A549 (cell line): ENCODE results near the gene KYNU. TPM values are rescaled to one million over a fixed set of nuclear protein-coding genes. Genes with fewer than 3 reads are reported as not detected.
A peak's percentile ranks its signal among the peaks of the same experiment; 100 is the strongest.

ENCODE experiments used
- ATAC-seq, 2 experiments: fragments of 200-7000 bp in 1 of 2; fragments of >200 bp in 1 of 2; cut with Nextera tagmentation in 1 of 2; cut with Tn5 transposase in 1 of 2; 3 replicates each; pipeline versions ENCODE4 v1.8.0 to v1.9.1; 2018 to 2020; ENCODE audit warnings: mild to moderate bottlenecking in 1 of 2, moderate library complexity in 1 of 2
- CTCF ChIA-PET: fragments of 300-600 bp; sonication (Branson Sonifier 250); formaldehyde crosslinking; extraction: SDS; loops from one replicate; lab custom pipeline; 2021; ENCODE audit warnings: antibody characterized with exemption, inconsistent platforms; lab: Yijun Ruan, JAX
- POLR2A ChIA-PET: fragments of 350-600 bp; formaldehyde crosslinking; extraction: SDS; loops from one replicate; lab custom pipeline; 2021; ENCODE audit warnings: antibody characterized with exemption, inconsistent platforms; lab: Yijun Ruan, JAX
- DNase-seq, 2 experiments: peaks; one replicate each; pipeline versions ENCODE4 v3.0.0 to v3.0.0-alpha.2; 2011 to 2016; ENCODE audit warnings: low read depth in 1 of 2, low spot score in 1 of 2
- FAIRE-seq: peaks from 2 replicates; lab custom pipeline; 2011; peaks lifted over from hg19 to GRCh38; lab: Jason Lieb, UNC
- H3K27ac ChIP-seq, 2 experiments: fragments of >200 bp; sonication (Bioruptor Twin); formaldehyde crosslinking; 3 replicates each; pipeline ENCODE4 v1.5.1; 2016 to 2017
- H3K4me1 ChIP-seq: fragments of >200 bp; sonication (Bioruptor Twin); formaldehyde crosslinking; 3 replicates; pipeline ENCODE4 v1.6.1; 2016
- H3K4me2 ChIP-seq: fragments of >200 bp; sonication (Bioruptor Twin); formaldehyde crosslinking; 3 replicates; pipeline ENCODE4 v1.6.1; 2016
- H3K4me3 ChIP-seq: fragments of >200 bp; sonication (Bioruptor Twin); formaldehyde crosslinking; 3 replicates; pipeline ENCODE4 v1.5.1; 2016
- H3K9me3 ChIP-seq: fragments of >200 bp; sonication (Bioruptor Twin); formaldehyde crosslinking; 3 replicates; pipeline ENCODE4 v1.6.1; 2016
- BHLHE40 ChIP-seq: IDR thresholded peaks from 2 replicates; pipeline ENCODE4 v1.6.1; 2012; ENCODE audit warnings: low read depth, low read length, inconsistent platforms
- CBX8 ChIP-seq: fragments of 200-600 bp; sonication (generic); IDR thresholded peaks from 2 replicates; pipeline ENCODE4 v1.6.1; 2016
- CHD2 ChIP-seq: fragments of 150-350 bp; IDR thresholded peaks from 2 replicates; pipeline ENCODE4 v1.6.1; 2014; ENCODE audit warnings: low read length; ENCODE audit not compliant: partially characterized antibody
- E2F6 ChIP-seq: IDR thresholded peaks from 2 replicates; pipeline ENCODE4 v1.6.1; 2012; ENCODE audit warnings: low read depth, borderline replicate concordance
- EHMT2 ChIP-seq: fragments of 200-600 bp; sonication (generic); IDR thresholded peaks from 2 replicates; pipeline ENCODE4 v1.6.1; 2016; ENCODE audit warnings: antibody characterized with exemption, low read depth, mild to moderate bottlenecking, moderate library complexity
- ELK1 ChIP-seq: fragments of 150-350 bp; IDR thresholded peaks from 2 replicates; pipeline ENCODE4 v1.6.1; 2014; ENCODE audit warnings: low read depth, mild to moderate bottlenecking, low read length
- ESRRA ChIP-seq: fragments of 150-350 bp; IDR thresholded peaks from 2 replicates; pipeline ENCODE4 v1.6.1; 2014; ENCODE audit warnings: mild to moderate bottlenecking, low read length, borderline replicate concordance
- GATA3 ChIP-seq: IDR thresholded peaks from 2 replicates; pipeline ENCODE4 v1.6.1; 2012; ENCODE audit warnings: borderline replicate concordance
- HDAC2 ChIP-seq: fragments of 200-600 bp; sonication (generic); IDR thresholded peaks from 2 replicates; pipeline ENCODE4 v1.6.1; 2016
- HMGXB4 ChIP-seq: fragments of 250-450 bp; sonication (Bioruptor Pico); IDR thresholded peaks from 2 replicates; pipeline ENCODE4 v1.5.0; 2021; ENCODE audit warnings: mild to moderate bottlenecking, moderate library complexity, borderline replicate concordance
- JUNB ChIP-seq: fragments of >200 bp; sonication (Bioruptor Twin); formaldehyde crosslinking; IDR thresholded peaks from 2 replicates; pipeline ENCODE4 v1.6.1; 2016
- KDM1A ChIP-seq: fragments of 200-600 bp; sonication (generic); IDR thresholded peaks from 2 replicates; pipeline ENCODE4 v1.6.1; 2016; ENCODE audit warnings: low read depth, mild to moderate bottlenecking
- KDM5A ChIP-seq: fragments of 200-600 bp; sonication (generic); IDR thresholded peaks from 2 replicates; pipeline ENCODE4 v1.6.1; 2016; ENCODE audit warnings: antibody characterized with exemption, mild to moderate bottlenecking
- MYC ChIP-seq: IDR thresholded peaks from 2 replicates; pipeline ENCODE4 v1.6.1; 2012; ENCODE audit warnings: mild to moderate bottlenecking, inconsistent platforms, low read length, improper control_type of control experiment, borderline replicate concordance
- NR3C1 ChIP-seq: fragments of >200 bp; sonication (Bioruptor Twin); formaldehyde crosslinking; IDR thresholded peaks from 3 replicates; pipeline ENCODE4 v1.6.1; 2017
- PBX3 ChIP-seq: IDR thresholded peaks from 2 replicates; pipeline ENCODE4 v1.6.1; 2012
- PHF8 ChIP-seq: fragments of 200-600 bp; sonication (generic); IDR thresholded peaks from 2 replicates; pipeline ENCODE4 v1.6.1; 2016; ENCODE audit warnings: low read depth, mild to moderate bottlenecking, antibody characterized with exemption, moderate library complexity, borderline replicate concordance
- POLR2A ChIP-seq: IDR thresholded peaks from 2 replicates; pipeline ENCODE4 v1.6.1; 2012; ENCODE audit warnings: mild to moderate bottlenecking, low read length
- POLR2AphosphoS2 ChIP-seq: conservative IDR thresholded peaks from 2 replicates; pipeline ENCODE4 v1.6.1; 2012; ENCODE audit warnings: low read length, improper control_type of control experiment, inconsistent platforms
- RAD21 ChIP-seq, 2 experiments: fragments of >200 bp in 1 of 2; sonication (Bioruptor Twin) in 1 of 2; formaldehyde crosslinking in 1 of 2; IDR thresholded peaks in 1 of 2; conservative IDR thresholded peaks in 1 of 2; 2 replicates in 1 of 2; 3 replicates in 1 of 2; pipeline ENCODE4 v1.6.1; 2012 to 2018; ENCODE audit warnings: inconsistent platforms in 1 of 2
- RARB ChIP-seq: fragments of 250-450 bp; sonication (Bioruptor Pico); IDR thresholded peaks from 2 replicates; pipeline ENCODE4 v1.8.0; 2021; ENCODE audit warnings: mild to moderate bottlenecking, moderate library complexity
- RFX5 ChIP-seq: fragments of 450-650 bp; IDR thresholded peaks from 2 replicates; pipeline ENCODE4 v1.7.1; 2014; ENCODE audit warnings: antibody characterized with exemption, mild to moderate bottlenecking, moderate library complexity
- SMC3 ChIP-seq: fragments of >200 bp; sonication (Bioruptor Twin); formaldehyde crosslinking; IDR thresholded peaks from 3 replicates; pipeline ENCODE4 v1.6.1; 2018; ENCODE audit warnings: inconsistent platforms
- TFCP2L1 ChIP-seq: fragments of 250-450 bp; sonication (Bioruptor Pico); IDR thresholded peaks from 2 replicates; pipeline ENCODE4 v1.5.0; 2021; ENCODE audit warnings: mild to moderate bottlenecking
- USF2 ChIP-seq: fragments of 450-650 bp; IDR thresholded peaks from 2 replicates; pipeline ENCODE4 v1.6.1; 2014; ENCODE audit warnings: antibody characterized with exemption
- ZNF302 ChIP-seq: fragments of 250-450 bp; sonication (Bioruptor Pico); IDR thresholded peaks from 2 replicates; pipeline ENCODE4 v1.9.0; 2021; ENCODE audit warnings: inconsistent platforms, mild to moderate bottlenecking, moderate library complexity
- ZSCAN20 ChIP-seq: fragments of 250-450 bp; sonication (Bioruptor Pico); IDR thresholded peaks from 2 replicates; pipeline ENCODE4 v1.8.0; 2022; ENCODE audit warnings: mild to moderate bottlenecking, moderate library complexity
- polyA plus RNA-seq, 4 experiments: library from polyadenylated mRNA; depleted of rRNA in 3 of 4; stranded (reverse); fragments of >200 nt; fragmentation: RNase III in 1 of 4; extraction: RNeasy Plus Mini Kit Qiagen cat#74134 plus additional on column Dnase treatment in 1 of 4; gene quantifications; 2 replicates in 3 of 4; 3 replicates in 1 of 4; pipeline ENCODE4 v1.2.3, GENCODE V29; 2011 to 2017
- TF ChIP-seq, protein P1 (sequence below): fragments of >200 bp; sonication (Bioruptor Twin); formaldehyde crosslinking; IDR thresholded peaks from 3 replicates; pipeline ENCODE4 v1.6.1; 2016
- TF ChIP-seq, protein P2 (sequence below): fragments of 200-600 bp; sonication (generic); IDR thresholded peaks from 2 replicates; pipeline ENCODE4 v1.6.1; 2016; ENCODE audit warnings: antibody characterized with exemption, mild to moderate bottlenecking, moderate library complexity

Gene KYNU
- polyA plus RNA-seq, 2 of the 4 experiments (the other 2 are of a cell fraction): 302 to 324 TPM

DNA sequence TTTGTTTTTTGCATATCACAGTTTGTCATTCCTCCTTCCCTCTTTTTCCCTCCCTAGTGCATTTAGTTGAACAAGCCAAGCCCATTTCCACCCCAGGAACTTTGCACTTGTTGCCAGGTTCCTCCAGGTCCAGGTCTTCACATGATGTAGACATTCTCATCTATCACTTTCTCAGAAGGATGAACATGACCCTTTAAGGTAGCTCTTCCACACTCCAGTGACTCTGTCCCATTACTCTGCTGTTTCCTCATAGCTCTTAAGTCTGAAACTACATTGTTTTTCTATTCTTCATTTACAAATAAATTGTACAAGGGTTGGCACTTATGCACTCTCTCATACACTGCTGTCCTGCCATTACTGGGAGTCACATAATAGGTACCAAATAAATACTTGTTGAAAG, 6.1 kb downstream of the KYNU start (continued):
- TF ChIP-seq PBX3 (no peak), PHF8 (no peak), MYC (no peak), KDM5A (no peak), HMGXB4 (CRISPR knock-in tag) (no peak), JUNB (no peak), EHMT2 (no peak), POLR2AphosphoS2 (no peak), KDM1A (no peak), ESRRA (no peak), TFCP2L1 (CRISPR knock-in tag) (no peak), USF2 (no peak)
- TF ChIP-seq, protein P1, sequence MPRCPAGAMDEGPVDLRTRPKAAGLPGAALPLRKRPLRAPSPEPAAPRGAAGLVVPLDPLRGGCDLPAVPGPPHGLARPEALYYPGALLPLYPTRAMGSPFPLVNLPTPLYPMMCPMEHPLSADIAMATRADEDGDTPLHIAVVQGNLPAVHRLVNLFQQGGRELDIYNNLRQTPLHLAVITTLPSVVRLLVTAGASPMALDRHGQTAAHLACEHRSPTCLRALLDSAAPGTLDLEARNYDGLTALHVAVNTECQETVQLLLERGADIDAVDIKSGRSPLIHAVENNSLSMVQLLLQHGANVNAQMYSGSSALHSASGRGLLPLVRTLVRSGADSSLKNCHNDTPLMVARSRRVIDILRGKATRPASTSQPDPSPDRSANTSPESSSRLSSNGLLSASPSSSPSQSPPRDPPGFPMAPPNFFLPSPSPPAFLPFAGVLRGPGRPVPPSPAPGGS: no peak

DNA sequence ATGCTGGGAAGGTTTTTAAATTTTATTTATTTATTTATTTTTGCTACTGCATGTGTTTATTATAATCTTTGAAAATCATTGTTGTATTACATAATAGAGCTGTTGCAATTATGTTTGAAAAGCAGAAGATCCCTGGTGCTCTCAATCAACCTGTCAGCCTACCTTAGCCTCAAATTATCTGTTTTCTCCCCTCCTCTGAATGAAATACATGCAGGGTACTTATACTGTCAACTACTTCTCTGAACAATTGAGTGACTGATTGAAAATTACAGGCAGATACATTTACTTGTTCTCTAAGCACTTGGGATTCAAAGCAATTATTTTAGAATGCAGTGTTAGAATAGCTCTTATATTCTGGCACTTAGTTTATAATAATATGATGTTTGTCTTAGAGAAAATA, 8.1 kb downstream of the KYNU start:
- FAIRE-seq: no peak
- no peak overlapping the region for H3K27ac ChIP-seq
- peak overlapping the region; percentile 13 for H3K4me2 ChIP-seq
- H3K4me1 ChIP-seq: peaks cover 81% of the 10 kb centered on the region
- no peak for ATAC-seq
- CTCF ChIA-PET: no interaction called here
- H3K4me3 ChIP-seq: no peak overlapping the region
- DNase-seq: no peak
- POLR2A ChIA-PET: no interaction called here
- TF ChIP-seq RAD21 (conservative IDR thresholded peaks at IDR 0.05 in 1 of 2, IDR thresholded peaks at IDR 0.05 in 1 of 2): no peak
- TF ChIP-seq E2F6: no peak
- TF ChIP-seq EHMT2: no peak
- TF ChIP-seq ZSCAN20 (CRISPR knock-in tag): no peak
- TF ChIP-seq SMC3: no peak
- no peak for TF ChIP-seq CBX8
- no peak for TF ChIP-seq BHLHE40
- TF ChIP-seq GATA3: no peak
- TF ChIP-seq KDM5A: no peak
- TF ChIP-seq POLR2A: no peak
- TF ChIP-seq NR3C1: no peak
- no peak for TF ChIP-seq ESRRA
- TF ChIP-seq ELK1: no peak
- TF ChIP-seq ZNF302 (CRISPR knock-in tag): no peak
- TF ChIP-seq, protein P2, sequence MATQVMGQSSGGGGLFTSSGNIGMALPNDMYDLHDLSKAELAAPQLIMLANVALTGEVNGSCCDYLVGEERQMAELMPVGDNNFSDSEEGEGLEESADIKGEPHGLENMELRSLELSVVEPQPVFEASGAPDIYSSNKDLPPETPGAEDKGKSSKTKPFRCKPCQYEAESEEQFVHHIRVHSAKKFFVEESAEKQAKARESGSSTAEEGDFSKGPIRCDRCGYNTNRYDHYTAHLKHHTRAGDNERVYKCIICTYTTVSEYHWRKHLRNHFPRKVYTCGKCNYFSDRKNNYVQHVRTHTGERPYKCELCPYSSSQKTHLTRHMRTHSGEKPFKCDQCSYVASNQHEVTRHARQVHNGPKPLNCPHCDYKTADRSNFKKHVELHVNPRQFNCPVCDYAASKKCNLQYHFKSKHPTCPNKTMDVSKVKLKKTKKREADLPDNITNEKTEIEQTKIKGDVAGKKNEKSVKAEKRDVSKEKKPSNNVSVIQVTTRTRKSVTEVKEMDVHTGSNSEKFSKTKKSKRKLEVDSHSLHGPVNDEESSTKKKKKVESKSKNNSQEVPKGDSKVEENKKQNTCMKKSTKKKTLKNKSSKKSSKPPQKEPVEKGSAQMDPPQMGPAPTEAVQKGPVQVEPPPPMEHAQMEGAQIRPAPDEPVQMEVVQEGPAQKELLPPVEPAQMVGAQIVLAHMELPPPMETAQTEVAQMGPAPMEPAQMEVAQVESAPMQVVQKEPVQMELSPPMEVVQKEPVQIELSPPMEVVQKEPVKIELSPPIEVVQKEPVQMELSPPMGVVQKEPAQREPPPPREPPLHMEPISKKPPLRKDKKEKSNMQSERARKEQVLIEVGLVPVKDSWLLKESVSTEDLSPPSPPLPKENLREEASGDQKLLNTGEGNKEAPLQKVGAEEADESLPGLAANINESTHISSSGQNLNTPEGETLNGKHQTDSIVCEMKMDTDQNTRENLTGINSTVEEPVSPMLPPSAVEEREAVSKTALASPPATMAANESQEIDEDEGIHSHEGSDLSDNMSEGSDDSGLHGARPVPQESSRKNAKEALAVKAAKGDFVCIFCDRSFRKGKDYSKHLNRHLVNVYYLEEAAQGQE: no peak
- no peak for TF ChIP-seq CHD2
- no peak for TF ChIP-seq RFX5
- TF ChIP-seq, protein P1: no peak
- TF ChIP-seq HDAC2: no peak
- TF ChIP-seq RARB (CRISPR knock-in tag): no peak
- TF ChIP-seq, all 56 proteins: peak for 0
- H3K9me3 ChIP-seq: no peaks in the 10 kb centered on the region
